K562 treated with DMSO at 1 percent for 48 hours (cell line): Measurements from ENCODE around the gene JAM2. TPM values are rescaled to one million over a fixed set of nuclear protein-coding genes. Genes with fewer than 3 reads are reported as not detected.

Experiments used
- total RNA-seq: library from RNA; unstranded; fragments of 300-600 nt; gene quantifications from 2 replicates; pipeline ENCODE4 v1.2.3, GENCODE V29; 2022; ENCODE audit warnings: low replicate concordance; ENCODE audit errors: extremely low read depth

The JAM2 gene, protein sequence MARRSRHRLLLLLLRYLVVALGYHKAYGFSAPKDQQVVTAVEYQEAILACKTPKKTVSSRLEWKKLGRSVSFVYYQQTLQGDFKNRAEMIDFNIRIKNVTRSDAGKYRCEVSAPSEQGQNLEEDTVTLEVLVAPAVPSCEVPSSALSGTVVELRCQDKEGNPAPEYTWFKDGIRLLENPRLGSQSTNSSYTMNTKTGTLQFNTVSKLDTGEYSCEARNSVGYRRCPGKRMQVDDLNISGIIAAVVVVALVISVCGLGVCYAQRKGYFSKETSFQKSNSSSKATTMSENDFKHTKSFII
- total RNA-seq = not detected in 2 replicates

DNA sequence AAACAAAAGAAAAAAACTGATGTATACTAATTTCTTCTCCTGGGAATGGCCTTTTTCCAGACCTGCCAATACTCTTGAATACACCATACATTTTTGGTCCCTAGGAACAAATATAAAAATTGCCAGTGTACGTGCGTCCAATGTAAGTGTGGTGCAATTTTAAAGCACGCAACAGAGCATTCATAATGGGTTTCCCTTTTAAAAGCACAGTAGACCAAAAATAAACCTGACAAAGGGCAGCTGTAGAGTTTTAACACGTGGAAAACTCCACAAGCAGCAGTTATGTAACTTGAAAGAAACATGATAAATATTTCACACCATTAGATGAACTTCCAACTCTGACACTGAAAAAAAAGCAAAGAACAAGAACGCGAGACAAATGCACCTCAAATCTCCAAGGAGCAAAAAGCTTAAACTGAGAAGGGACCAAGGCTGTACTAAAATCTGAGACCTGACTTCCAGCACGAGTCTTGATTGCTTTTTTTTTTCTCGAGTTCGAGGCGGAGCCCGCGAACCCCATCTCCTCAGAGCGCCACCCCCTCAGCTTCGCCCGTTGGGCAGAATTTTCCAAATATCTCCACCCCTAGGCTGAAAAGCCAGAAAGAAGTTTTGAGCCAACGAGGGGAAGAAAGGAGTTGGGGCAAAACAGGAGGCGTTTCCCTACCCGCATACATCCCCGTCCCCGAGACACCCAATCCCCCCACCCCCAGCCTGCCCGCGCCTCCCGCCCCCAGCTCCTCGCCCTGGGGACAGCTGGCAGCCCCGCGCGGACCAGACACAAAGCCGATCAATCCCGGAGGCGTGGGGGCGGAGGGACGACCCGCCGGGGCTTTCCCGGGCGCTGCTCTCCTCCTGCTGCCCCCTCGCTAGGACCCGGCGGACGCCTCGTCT, at the start of gene JAM2:
TSS of gene JAM2 (plus strand) at position 599 of the 891 bp plus-strand sequence. CDS start 564 bp downstream, outside the sequence.

DNA sequence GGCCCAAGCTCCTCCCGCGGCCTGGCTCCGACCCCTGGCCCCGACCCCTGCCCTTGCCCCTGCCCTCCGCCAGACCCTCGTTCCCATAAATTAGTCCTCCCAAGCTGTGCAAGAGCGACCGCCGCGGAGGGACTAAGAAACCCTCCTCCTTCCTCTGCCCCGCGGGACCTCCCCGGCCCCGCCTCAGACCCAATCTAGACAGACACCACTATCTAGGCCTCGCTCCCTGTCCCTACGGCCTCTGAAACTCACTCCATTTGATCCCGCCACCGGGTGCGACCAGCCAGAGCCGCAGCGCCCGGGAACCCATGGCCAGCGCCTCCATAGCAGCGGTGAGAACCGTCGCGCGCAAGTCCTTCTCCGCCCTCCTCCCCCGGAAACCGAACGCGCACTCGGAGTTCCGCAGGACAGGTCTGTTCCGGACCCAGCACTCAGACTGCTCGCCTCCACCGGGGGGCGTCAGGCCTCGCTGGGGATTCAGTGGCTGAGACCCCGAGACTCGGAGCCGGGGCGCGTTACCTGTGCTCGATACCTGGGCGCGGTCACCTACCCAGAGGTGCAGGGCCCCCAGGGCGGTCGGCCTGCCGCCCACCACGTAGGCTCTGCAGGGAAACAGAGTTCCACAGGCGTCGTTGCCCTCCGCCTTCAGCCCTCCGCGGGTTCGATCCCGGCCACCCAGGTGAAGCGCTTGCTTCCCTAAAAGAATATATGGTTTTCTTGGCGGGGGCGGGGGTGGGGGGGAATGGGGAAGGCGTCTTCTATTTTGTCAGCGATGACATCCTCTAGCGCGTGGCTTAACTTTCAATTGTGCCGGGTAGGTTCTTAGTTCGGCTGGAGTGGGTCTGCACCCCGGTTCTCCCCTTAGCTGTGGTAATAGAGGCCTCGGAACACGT, 31.7 kb upstream of the JAM2 start, which contains the start of gene MRPL39:
TSS of gene MRPL39 (minus strand) at position 331 of the 893 bp plus-strand sequence. CDS start at position 325, 6 bp downstream.

DNA sequence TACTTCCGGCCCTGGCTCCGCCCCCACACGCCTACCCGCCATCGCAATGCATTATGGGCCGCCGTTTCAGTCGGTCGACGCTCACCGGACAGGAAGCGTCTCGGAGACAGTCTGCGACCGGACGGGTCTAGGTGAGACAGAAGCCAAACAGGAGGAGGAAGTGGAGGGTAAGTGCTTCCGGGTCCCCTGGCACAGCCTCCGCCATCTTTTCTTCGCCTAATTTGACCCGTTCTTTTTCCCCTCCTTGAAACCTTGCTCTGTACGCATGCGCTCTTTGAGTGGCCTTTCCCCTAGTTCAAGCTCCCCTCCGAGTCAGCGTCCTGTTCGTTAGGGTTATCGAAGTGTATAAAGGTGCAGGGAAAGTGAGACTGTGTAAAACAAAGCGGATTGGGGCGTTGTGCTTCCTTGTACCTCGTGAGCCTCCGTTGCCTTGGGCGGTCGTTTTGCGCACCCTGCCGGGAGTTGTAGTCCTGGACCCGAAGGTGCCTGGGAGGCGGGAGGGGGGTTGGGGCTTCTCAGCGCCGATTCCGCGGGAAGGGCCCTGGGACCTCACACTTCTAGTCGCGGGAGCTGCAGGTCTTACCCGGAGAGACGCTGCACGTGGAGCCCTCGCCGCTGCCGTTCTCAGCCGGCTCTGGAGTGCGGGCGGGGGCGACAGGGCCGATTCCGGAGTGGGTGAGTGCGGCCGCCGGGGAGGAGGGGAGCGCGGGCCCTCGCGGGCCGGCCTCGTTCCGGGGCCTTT, 96.0 kb downstream of the JAM2 start, which contains the start of the genes ATP5PF and GABPA:
TSS of gene ATP5PF (minus strand) at position 1 of the 742 bp plus-strand sequence. CDS start 5,110 bp downstream, outside the sequence.
TSS of gene GABPA (plus strand) at position 69 of the 742 bp plus-strand sequence. CDS start 6,627 bp downstream, outside the sequence.

Other genes with a start within 250 kb of the JAM2 start
- not detected in 2 replicates for gene MRPL39, start 31.8 kb upstream of the JAM2 start, total RNA-seq
- gene ATP5PF, start 95.6 kb downstream of the JAM2 start, total RNA-seq = not detected in 2 replicates
- gene GABPA, start 95.7 kb downstream of the JAM2 start, total RNA-seq = not detected in 2 replicates